T1000 (cell line): ENCODE measurements around the gene LINGO4.

Experiments
- DNase-seq: peaks from one replicate; lab custom pipeline; 2025; ENCODE audit warnings: mixed read lengths; lab: John Stamatoyannopoulos, UW

The LINGO4 gene

GRCh38 chr1:151814426-151814825, 9.2 kb upstream of the LINGO4 start:
- no peak for DNase-seq

- DNase-seq = no peak
Observed at GRCh38 chr1:151813271-151813977, 8.2 kb upstream of the LINGO4 start.

GRCh38 chr1:151811181-151811580, 6.0 kb upstream of the LINGO4 start:
- DNase-seq = no peak

- DNase-seq = no peak
Observed at GRCh38 chr1:151809985-151810556, 4.9 kb upstream of the LINGO4 start.

- DNase-seq = no peak
Observed at GRCh38 chr1:151809290-151809984, 4.2 kb upstream of the LINGO4 start.

GRCh38 chr1:151807766-151808165, 2.5 kb upstream of the LINGO4 start:
- DNase-seq = no peak

- no peak for DNase-seq
Observed at GRCh38 chr1:151807131-151807530, 1.9 kb upstream of the LINGO4 start.

- DNase-seq = no peak
Observed at GRCh38 chr1:151806170-151806569, 951 bp upstream of the LINGO4 start.

GRCh38 chr1:151803915-151804314, 1.3 kb downstream of the LINGO4 start:
- no peak for DNase-seq

GRCh38 chr1:151803164-151803563, 2.1 kb downstream of the LINGO4 start:
- DNase-seq = no peak

- DNase-seq = no peak
Observed at GRCh38 chr1:151802372-151802771, 2.8 kb downstream of the LINGO4 start.

- no peak for DNase-seq
Observed at GRCh38 chr1:151801846-151802245, 3.4 kb downstream of the LINGO4 start.

GRCh38 chr1:151801310-151801820, 3.9 kb downstream of the LINGO4 start:
- no peak for DNase-seq

GRCh38 chr1:151800830-151801229, 4.4 kb downstream of the LINGO4 start:
- no peak for DNase-seq

GRCh38 chr1:151799179-151800022, 5.8 kb downstream of the LINGO4 start:
- no peak for DNase-seq

- DNase-seq = no peak
Observed at GRCh38 chr1:151798571-151798970, 6.6 kb downstream of the LINGO4 start.

- DNase-seq = no peak
Observed at GRCh38 chr1:151790940-151791651, 14.1 kb downstream of the LINGO4 start.

GRCh38 chr1:151790071-151790939, 14.9 kb downstream of the LINGO4 start, which contains the start of gene TDRKH:
Gene TDRKH (minus strand): TSS chr1:151790500. CDS start chr1:151783022, 7,478 bp downstream.
- DNase-seq = peak; percentile 93

- no peak for DNase-seq
Observed at GRCh38 chr1:151787689-151788088, 17.5 kb downstream of the LINGO4 start.

- no peak for DNase-seq
Observed at GRCh38 chr1:151783796-151784195, 21.4 kb downstream of the LINGO4 start.
